GM12865 (cell line): ENCODE results near the gene C1orf21.

Experiments used
- DNase-seq: peaks from one replicate; pipeline ENCODE4 v3.0.0; 2010; ENCODE audit warnings: low read depth
- H3K4me3 ChIP-seq: 2 replicates; pipeline ENCODE4 v1.5.1; 2011; ENCODE audit warnings: mild to moderate bottlenecking, low read depth, low read length, control low read depth
- CTCF ChIP-seq: IDR thresholded peaks from 2 replicates; pipeline ENCODE4 v1.5.1; 2011; ENCODE audit warnings: low read length, control low read depth, low read depth, inconsistent platforms; ENCODE audit not compliant: insufficient read depth; ENCODE audit errors: missing control alignments

Gene C1orf21

GRCh38 chr1:184664042-184664660 is 277.3 kb downstream of the C1orf21 start:
- H3K4me3 ChIP-seq, result no peak overlapping the region
- peak; percentile 80 for DNase-seq
- peak; percentile 91 for TF ChIP-seq CTCF

DNA sequence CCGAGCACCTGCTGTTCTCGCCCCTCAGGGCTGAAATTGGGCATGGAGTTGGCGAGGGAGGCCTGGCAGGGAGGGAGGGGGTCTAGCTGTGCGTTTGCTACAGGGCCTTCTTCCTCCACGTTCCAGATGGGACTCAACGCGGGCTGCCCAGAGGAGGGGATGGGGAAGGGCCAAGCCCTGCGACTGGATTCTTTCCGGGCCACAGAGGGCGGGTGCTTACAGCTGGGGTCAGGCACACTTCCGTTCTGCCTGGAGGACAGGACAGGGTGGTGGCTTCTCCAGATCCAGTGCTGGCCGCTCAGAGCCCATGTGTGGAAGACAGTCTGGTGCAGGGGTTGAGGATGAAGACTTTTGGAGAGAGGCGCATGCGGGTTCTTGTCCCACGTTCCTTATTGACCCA is 277.8 kb downstream of the C1orf21 start:
- no peak for DNase-seq
- TF ChIP-seq CTCF, result no peak
- no peak overlapping the region for H3K4me3 ChIP-seq

DNA sequence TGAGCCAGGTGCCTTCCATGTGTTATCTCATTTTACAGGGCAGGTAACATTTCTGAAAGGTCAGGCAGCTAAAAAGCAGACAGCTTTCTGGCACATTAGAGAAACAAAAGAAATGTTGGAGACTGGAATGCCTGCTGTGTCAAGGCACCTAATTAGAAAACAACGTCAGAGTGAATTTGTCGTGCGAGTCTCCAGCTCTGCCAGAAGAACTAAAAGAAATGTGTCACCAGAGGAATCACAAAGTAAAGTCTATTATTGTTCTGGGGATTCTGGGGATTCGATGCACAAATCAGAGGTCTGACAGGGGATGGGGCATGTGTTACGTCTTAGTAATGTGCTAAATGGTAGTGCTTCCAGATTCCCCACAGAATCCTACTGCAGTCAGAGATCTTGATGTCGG is 278.5 kb downstream of the C1orf21 start:
- no peak for TF ChIP-seq CTCF
- H3K4me3 ChIP-seq, result no peak overlapping the region
- no peak for DNase-seq

DNA sequence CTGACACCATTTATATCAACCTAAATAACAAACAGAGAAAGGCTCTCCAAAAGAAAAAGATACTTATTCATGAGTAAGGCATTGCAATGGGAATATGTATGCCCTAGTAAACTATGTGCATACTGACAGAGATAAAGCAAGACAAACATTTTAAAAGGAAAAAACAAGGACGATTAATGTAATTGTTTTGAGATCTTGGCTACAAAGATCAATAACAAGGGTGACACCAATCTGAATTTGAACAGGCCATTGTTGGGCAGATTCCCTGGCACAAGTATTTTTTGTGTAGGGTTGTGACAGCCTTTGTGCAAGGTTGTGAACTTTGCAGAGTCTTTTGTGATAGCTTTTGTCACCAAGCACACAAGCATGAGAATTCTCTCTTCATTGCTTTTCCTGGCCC is 282.6 kb downstream of the C1orf21 start:
- DNase-seq, result no peak
- TF ChIP-seq CTCF, result no peak
- H3K4me3 ChIP-seq, result no peak overlapping the region

DNA sequence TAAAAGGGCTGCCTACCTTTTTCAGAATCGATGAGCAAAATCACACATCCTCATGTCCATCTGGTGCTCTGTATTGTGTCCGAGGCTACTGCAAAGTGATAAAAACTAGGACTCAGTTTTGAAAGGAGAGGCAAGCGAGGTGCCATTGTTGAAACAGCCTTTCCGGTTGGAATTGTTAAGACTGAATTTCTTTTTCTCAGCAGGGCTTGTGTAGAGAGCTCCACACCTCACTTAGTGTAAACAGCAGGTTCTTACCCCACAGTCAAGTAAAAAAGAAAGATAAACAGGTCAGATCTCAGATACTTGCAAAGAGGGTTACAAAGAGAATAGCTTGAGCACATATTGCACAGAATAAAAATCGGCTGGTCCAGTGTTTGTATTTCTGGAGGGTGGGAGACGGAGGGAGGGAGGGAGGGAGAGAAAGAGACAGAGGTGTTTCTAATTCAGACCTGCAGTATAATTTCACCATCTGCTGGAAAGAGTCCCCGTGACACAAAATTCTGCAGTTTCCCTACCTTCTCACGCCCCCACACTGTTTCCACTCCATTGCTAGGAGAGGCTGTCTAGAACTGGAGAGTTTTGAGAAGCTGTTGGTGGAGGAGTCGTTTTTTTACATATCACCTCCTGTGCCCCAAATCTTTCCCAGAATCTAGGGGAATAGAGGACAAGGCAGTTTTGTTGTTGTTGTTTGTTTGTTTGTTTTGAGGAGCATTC is 285.3 kb downstream of the C1orf21 start:
- DNase-seq, result no peak
- TF ChIP-seq CTCF, result no peak
- no peak overlapping the region for H3K4me3 ChIP-seq

DNA sequence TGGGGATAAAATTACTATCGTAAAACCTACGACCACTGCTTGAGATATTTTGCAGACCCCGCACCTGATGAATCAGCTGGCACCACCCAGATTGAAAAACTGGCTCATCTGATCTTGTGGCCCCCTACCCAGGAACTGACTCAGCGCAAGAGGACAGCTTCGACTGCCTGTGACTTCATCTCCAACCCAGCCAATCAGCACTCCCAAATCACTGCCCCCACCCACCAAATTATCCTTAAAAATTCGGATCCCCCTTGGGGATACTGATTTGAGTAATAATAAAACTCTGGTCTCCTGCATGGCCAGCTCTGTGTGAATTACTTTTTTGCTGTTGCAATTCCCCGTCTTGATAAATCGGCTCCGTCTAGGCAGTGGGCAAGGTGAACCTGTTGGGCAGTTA is 286.5 kb downstream of the C1orf21 start:
- TF ChIP-seq CTCF, result no peak
- no peak for DNase-seq
- no peak overlapping the region for H3K4me3 ChIP-seq

DNA sequence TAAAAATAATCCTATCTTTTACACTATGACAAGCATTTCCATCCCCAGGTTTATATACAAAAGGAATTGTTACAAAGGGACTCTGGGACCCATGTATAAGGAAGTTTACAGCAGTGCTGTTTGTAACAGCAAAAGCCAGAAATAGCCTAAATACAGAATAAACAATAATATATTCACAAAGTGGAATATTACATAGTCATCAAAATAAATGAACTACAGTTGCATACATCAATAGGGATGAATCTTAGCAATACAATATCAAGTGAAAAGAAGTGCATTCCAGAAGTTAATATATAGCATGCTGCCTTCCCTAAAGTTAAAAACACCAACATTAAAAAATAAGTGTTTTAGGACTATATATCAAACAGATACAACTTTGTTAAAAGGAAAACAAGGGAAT is 290.5 kb downstream of the C1orf21 start:
- no peak overlapping the region for H3K4me3 ChIP-seq
- no peak for TF ChIP-seq CTCF
- no peak for DNase-seq
